Adrenal gland (tissue), 12 donors: ENCODE measurements around the gene FYCO1. TPM values are rescaled to one million over a fixed set of nuclear protein-coding genes. Genes with fewer than 3 reads are reported as not detected.

ENCODE experiments used
- DNase-seq, 7 donors: peaks; one replicate each; pipeline ENCODE4 v3.0.0-alpha.2; 2019 to 2020
- H3K27ac ChIP-seq, 5 donors: fragments of 200-600 bp; sonication (generic) in 4 of 5; 1 replicate in 3 of 5; 2 replicates in 2 of 5; pipeline versions ENCODE4 v1.5.1 to v1.8.0; 2016 to 2020; ENCODE audit warnings: mild to moderate bottlenecking in 1 of 5
- H3K27me3 ChIP-seq: fragments of 200-600 bp; 2 replicates; pipeline ENCODE4 v1.8.0; 2021
- H3K36me3 ChIP-seq, 2 donors: fragments of 200-600 bp; replicated peaks in 1 of 2; 1 replicate in 1 of 2; 2 replicates in 1 of 2; pipeline versions ENCODE4 v1.5.1 to v1.8.0; 2018 to 2022
- H3K4me1 ChIP-seq, 2 donors: fragments of 200-600 bp; replicated peaks in 1 of 2; 1 replicate in 1 of 2; 2 replicates in 1 of 2; pipeline versions ENCODE4 v1.5.1 to v1.8.0; 2018 to 2021
- H3K4me3 ChIP-seq, 4 donors: fragments of 200-600 bp; sonication (generic) in 3 of 4; one replicate each; pipeline ENCODE4 v1.5.1; 2016 to 2018
- H3K9me3 ChIP-seq, 3 donors: fragments of 200-600 bp; sonication (generic) in 1 of 3; replicated peaks in 1 of 3; 1 replicate in 2 of 3; 2 replicates in 1 of 3; pipeline versions ENCODE4 v1.5.1 to v1.8.0; 2016 to 2021
- POLR2A ChIP-seq, 2 donors: fragments of 450-650 bp; IDR thresholded peaks; one replicate each; pipeline ENCODE4 v1.6.1; 2017; ENCODE audit warnings: antibody characterized with exemption in 2 of 2, mild to moderate bottlenecking in 2 of 2, moderate library complexity in 1 of 2
- WGBS, 4 donors: extraction: QIAGEN DNeasy Blood & Tissue Kit in 2 of 4; methylation state at CpG; one replicate each; pipeline versions ENCODE4 v1.1.5 to v1.1.7; 2013 to 2017; 5-methylcytosine and 5-hydroxymethylcytosine counted together
- intact Hi-C, 2 donors: fragments of 100-400 bp; cut with DNase I; formaldehyde crosslinking; loops; one replicate each; pipeline versions ENCODE4 v1.14.1 to v1.15.0; 2022 to 2023
- polyA plus RNA-seq, 3 donors: library from polyadenylated mRNA; stranded (reverse); fragments of 200-250 nt in 2 of 3; fragments of 350-450 nt in 1 of 3; fragmentation: Illumina TruSeq in 1 of 3; extraction: RNeasy Lipid Tissue Mini Kit (QIAGEN cat#74804) in 1 of 3; gene quantifications; one replicate each; pipeline ENCODE4 v1.2.3, GENCODE V29; 2013 to 2014
- total RNA-seq, 9 donors: library from RNA; depleted of rRNA in 4 of 9; stranded (reverse); fragments of >200 nt in 4 of 9; fragments of 120-200 nt in 1 of 9; fragmentation: NEBNext Ultra II Directional in 1 of 9; extraction: Animal tissue kit (Norgen Biotek cat#: 25700) in 1 of 9; gene quantifications; one replicate each; pipeline versions ENCODE4 v1.1.0 to v1.2.4, GENCODE V29; 2013 to 2023
- TF ChIP-seq, protein P1 (sequence below), 6 experiments: fragments of 450-650 bp in 4 of 6; fragments of 200-600 bp in 2 of 6; sonication (generic) in 1 of 6; IDR thresholded peaks; 1 replicate in 5 of 6; 2 replicates in 1 of 6; pipeline versions ENCODE4 v1.5.1 to v1.8.0; 2016 to 2021; ENCODE audit warnings: antibody characterized with exemption in 6 of 6, mild to moderate bottlenecking in 2 of 6, moderate library complexity in 1 of 6
- donor health status: healthy with polysubstance abuse.
- donor health status: Bipolar disorder and iron deficiency.
- donor health status: DM: yes; HTN: yes; CAD: no.
- donor health status: DM: no; HTN: no; CAD: no.
- donor health status: DM: no; HTN: no; CAD: no.
- donor health status: DM: yes; HTN: yes; CAD: no.

FYCO1 gene
- total and polyA plus RNA-seq, 12 donors: 12.3 to 74.3 (median 29.4) TPM

DNA sequence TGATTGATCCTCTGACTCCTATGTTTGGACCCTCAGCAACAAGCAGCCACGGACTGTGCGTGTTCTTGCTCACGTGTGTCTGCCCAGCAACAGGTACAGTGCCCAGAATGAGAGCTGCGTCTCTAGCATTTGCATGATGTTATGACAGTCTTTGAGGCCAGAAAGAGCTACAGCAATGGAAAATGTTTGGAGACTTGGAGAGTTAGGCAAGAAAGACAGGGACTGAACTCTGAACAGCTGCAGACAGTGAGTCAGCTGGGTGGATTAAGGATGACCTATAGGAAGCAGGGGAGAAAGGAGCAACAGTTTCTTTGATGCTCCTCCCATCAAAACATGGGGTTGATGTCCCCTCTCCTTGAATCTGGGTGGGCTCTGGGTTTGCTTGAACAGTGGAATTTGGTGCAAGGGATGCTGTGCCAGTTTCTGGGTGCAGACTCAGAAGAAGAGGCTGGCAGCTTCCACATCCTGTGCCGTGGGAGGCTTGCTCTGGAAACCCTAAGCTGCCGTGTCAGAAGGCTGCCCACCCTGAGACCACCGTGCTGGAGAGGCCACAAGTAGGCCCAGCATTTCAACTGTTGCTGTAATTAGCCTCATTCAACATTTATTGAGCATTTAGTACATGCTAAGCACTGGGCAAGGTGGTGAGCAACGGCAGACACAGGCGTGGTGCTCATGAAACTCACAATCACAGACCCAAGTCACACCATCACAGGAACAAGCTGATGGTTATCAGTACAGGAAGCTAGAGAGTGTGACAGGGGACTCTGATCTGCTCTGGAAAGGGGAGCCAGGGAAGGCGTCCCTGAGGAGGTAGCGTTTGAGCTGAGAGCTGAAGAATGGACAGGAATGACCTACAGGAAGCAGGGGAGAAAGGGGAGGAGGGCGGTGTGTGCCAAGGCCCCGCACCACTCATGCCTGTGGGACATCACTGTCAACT is 87.6 kb downstream of the FYCO1 start:
- no peak overlapping the region for H3K27ac ChIP-seq
- H3K36me3 ChIP-seq: no peaks in the 10 kb centered on the region
- no peak overlapping the region for H3K4me3 ChIP-seq
- no peak for TF ChIP-seq POLR2A (IDR thresholded peaks at IDR 0.05)
- TF ChIP-seq, protein P1, sequence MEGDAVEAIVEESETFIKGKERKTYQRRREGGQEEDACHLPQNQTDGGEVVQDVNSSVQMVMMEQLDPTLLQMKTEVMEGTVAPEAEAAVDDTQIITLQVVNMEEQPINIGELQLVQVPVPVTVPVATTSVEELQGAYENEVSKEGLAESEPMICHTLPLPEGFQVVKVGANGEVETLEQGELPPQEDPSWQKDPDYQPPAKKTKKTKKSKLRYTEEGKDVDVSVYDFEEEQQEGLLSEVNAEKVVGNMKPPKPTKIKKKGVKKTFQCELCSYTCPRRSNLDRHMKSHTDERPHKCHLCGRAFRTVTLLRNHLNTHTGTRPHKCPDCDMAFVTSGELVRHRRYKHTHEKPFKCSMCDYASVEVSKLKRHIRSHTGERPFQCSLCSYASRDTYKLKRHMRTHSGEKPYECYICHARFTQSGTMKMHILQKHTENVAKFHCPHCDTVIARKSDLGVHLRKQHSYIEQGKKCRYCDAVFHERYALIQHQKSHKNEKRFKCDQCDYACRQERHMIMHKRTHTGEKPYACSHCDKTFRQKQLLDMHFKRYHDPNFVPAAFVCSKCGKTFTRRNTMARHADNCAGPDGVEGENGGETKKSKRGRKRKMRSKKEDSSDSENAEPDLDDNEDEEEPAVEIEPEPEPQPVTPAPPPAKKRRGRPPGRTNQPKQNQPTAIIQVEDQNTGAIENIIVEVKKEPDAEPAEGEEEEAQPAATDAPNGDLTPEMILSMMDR (IDR thresholded peaks at IDR 0.05): no peak
- H3K4me1 ChIP-seq: no peaks in the 10 kb centered on the region
- intact Hi-C loops: no loop called here
- WGBS, 4 donors: 76 to 92% (median 83%) methylated on average over 10 to 13 of the region's 13 CpGs
- DNase-seq: no peak
- no peaks in the 10 kb centered on the region for H3K27me3 ChIP-seq
- no peaks in the 10 kb centered on the region for H3K9me3 ChIP-seq

- Histone ChIP-seq H3K27me3 (no peaks in the 10 kb centered on the region), H3K4me1 (no peaks in the 10 kb centered on the region), H3K36me3 (no peaks in the 10 kb centered on the region), H3K4me3 (no peak overlapping the region), H3K9me3 (no peaks in the 10 kb centered on the region), H3K27ac (no peak overlapping the region)
- no peak for DNase-seq
- intact Hi-C loops: no loop called here
- 71 to 83% (median 82%) methylated on average over 7 to 9 of the region's 9 CpGs for WGBS, 4 donors
- TF ChIP-seq POLR2A (IDR thresholded peaks at IDR 0.05): no peak
- TF ChIP-seq, protein P1 (IDR thresholded peaks at IDR 0.05): no peak
Observed at GRCh38 chr3:45906681-45907407, 88.8 kb downstream of the FYCO1 start.

DNA sequence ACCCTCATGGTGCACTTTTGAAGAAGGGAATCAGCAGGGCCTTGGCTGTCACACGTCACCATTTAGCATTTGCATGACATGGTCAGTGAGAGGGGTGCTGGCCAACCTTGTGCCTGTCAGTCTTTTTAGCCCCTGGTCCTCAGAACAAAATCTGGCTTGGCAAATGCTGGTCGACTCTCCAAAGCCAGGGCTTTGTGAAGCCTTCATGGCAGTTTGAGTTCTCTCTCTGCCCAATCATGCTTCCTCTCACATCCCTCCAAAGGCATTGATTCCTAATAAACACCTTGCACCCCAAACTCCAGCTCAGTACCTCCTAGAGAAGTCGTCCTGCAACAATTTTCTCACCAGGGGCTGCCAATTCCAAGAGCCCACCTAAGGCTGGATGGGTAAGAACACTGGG is 89.9 kb downstream of the FYCO1 start:
- H3K36me3 ChIP-seq: no peaks in the 10 kb centered on the region
- TF ChIP-seq, protein P1 (IDR thresholded peaks at IDR 0.05): no peak
- TF ChIP-seq POLR2A (IDR thresholded peaks at IDR 0.05): no peak
- DNase-seq: no peak
- H3K27ac ChIP-seq: no peak overlapping the region
- no peaks in the 10 kb centered on the region for H3K4me1 ChIP-seq
- no peaks in the 10 kb centered on the region for H3K27me3 ChIP-seq
- intact Hi-C loops: no loop called here
- 80 to 88% (median 82%) methylated on average over 3 of the region's 3 CpGs for WGBS, 4 donors
- H3K4me3 ChIP-seq: no peak overlapping the region
- no peaks in the 10 kb centered on the region for H3K9me3 ChIP-seq

DNA sequence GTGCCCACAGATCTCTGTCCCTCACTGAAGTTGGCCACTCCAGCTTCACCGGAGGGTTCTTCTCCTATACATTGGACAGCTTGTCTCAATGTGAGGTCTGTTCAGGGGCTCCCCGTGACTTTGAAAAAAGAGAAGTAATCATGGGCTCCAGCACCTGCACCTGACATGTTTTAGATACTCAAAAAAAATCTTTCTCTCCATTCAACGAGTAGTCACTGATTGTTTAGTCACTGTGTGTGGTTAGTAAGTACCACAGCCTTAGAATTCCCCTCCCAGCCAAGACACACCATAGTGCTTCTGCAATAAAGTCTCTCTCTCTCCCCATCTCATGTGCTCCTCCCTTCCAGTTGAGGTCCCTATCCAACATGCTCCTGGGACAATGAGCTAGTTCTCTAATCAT is 90.7 kb downstream of the FYCO1 start:
- no peak for DNase-seq
- H3K27me3 ChIP-seq: no peaks in the 10 kb centered on the region
- no peaks in the 10 kb centered on the region for H3K36me3 ChIP-seq
- no peak overlapping the region for H3K4me3 ChIP-seq
- no peaks in the 10 kb centered on the region for H3K9me3 ChIP-seq
- no peak for TF ChIP-seq POLR2A (IDR thresholded peaks at IDR 0.05)
- TF ChIP-seq, protein P1 (IDR thresholded peaks at IDR 0.05): no peak
- no peak overlapping the region for H3K27ac ChIP-seq
- intact Hi-C loops: no loop called here
- H3K4me1 ChIP-seq: no peaks in the 10 kb centered on the region
- WGBS, 4 donors: 82 to 90% (median 84%) methylated on average over 3 of the region's 3 CpGs
